AG08395 (cell line): ENCODE data around the gene MEF2D.
A peak's percentile ranks its signal among the peaks of the same experiment; 100 is the strongest.

Experiments used
- DNase-seq: peaks from one replicate; pipeline ENCODE4 v3.0.0; 2012; ENCODE audit warnings: mixed read lengths, low spot score

MEF2D gene

GRCh38 chr1:156427957-156428356 is 72.6 kb downstream of the MEF2D start:
- DNase-seq: no peak

- no peak for DNase-seq
These were observed 74.6 kb downstream of the MEF2D start for GRCh38 chr1:156425943-156426342.

GRCh38 chr1:156424806-156425432 is 75.7 kb downstream of the MEF2D start:
- no peak for DNase-seq

- no peak for DNase-seq
These were observed 76.9 kb downstream of the MEF2D start for GRCh38 chr1:156423422-156424352.

GRCh38 chr1:156422602-156423091 is 77.9 kb downstream of the MEF2D start:
- no peak for DNase-seq

GRCh38 chr1:156421939-156422601 is 78.5 kb downstream of the MEF2D start:
- DNase-seq: no peak

GRCh38 chr1:156421062-156421938 is 79.3 kb downstream of the MEF2D start:
- DNase-seq: peak; percentile 93

- DNase-seq: no peak
These were observed 80.1 kb downstream of the MEF2D start for GRCh38 chr1:156420205-156421061.

- no peak for DNase-seq
These were observed 80.7 kb downstream of the MEF2D start for GRCh38 chr1:156419854-156420204.

- DNase-seq: no peak
These were observed 82.0 kb downstream of the MEF2D start for GRCh38 chr1:156418416-156419070.

- no peak for DNase-seq
These were observed 83.1 kb downstream of the MEF2D start for GRCh38 chr1:156417401-156418020.

GRCh38 chr1:156416993-156417392 is 83.6 kb downstream of the MEF2D start:
- no peak for DNase-seq

- DNase-seq: no peak
These were observed 86.0 kb downstream of the MEF2D start for GRCh38 chr1:156414461-156415064.
